HepG2 (cell line): ENCODE data around the gene CETN2.

ENCODE experiments used
- CTCF ChIP-seq: sonication (generic); formaldehyde crosslinking; IDR thresholded peaks from 2 replicates; pipeline ENCODE4 v1.5.0; 2020; ENCODE audit warnings: mild to moderate bottlenecking, missing genetic modification reagents, moderate library complexity
- EP300 ChIP-seq, 3 experiments: sonication (generic) in 1 of 3; formaldehyde crosslinking in 1 of 3; IDR thresholded peaks; 2 replicates each; pipeline versions ENCODE4 v1.5.1 to v1.6.1; 2011 to 2020; ENCODE audit warnings: low read depth in 2 of 3, low read length in 2 of 3, borderline replicate concordance in 1 of 3, improper control_type of control experiment in 1 of 3, mild to moderate bottlenecking in 1 of 3, missing genetic modification reagents in 1 of 3, moderate library complexity in 1 of 3
- LCORL ChIP-seq, 2 experiments: fragments of 450-650 bp in 1 of 2; sonication (generic) in 1 of 2; formaldehyde crosslinking in 1 of 2; IDR thresholded peaks; 2 replicates each; pipeline versions ENCODE4 v1.5.0 to v1.6.1; 2017 to 2020; ENCODE audit warnings: antibody characterized with exemption in 1 of 2, missing genetic modification reagents in 1 of 2
- MAX ChIP-seq: IDR thresholded peaks from 2 replicates; pipeline ENCODE4 v1.6.1; 2012; ENCODE audit warnings: inconsistent platforms
- MYC ChIP-seq: sonication (generic); formaldehyde crosslinking; IDR thresholded peaks from 2 replicates; pipeline ENCODE4 v1.9.0; 2021; ENCODE audit warnings: missing genetic modification reagents, borderline replicate concordance
- PCBP2 ChIP-seq: fragments of 200-400 bp; formaldehyde crosslinking; optimal IDR thresholded peaks from 2 replicates; pipeline ENCODE3; 2018; ENCODE audit warnings: low read length, low read depth; ENCODE audit not compliant: poor library complexity, severe bottlenecking
- SMAD1 ChIP-seq: sonication (generic); formaldehyde crosslinking; IDR thresholded peaks from 2 replicates; pipeline ENCODE4 v1.4.0; 2020; ENCODE audit warnings: missing genetic modification reagents, low read depth, mild to moderate bottlenecking, borderline replicate concordance
- STAT6 ChIP-seq: sonication (generic); formaldehyde crosslinking; IDR thresholded peaks from 2 replicates; pipeline ENCODE4 v1.4.0; 2020; ENCODE audit warnings: missing genetic modification reagents, mild to moderate bottlenecking, borderline replicate concordance
- TARDBP ChIP-seq: sonication (generic); formaldehyde crosslinking; IDR thresholded peaks from 2 replicates; pipeline ENCODE4 v1.8.0; 2022; ENCODE audit warnings: mild to moderate bottlenecking, missing genetic modification reagents
- ZBTB43 ChIP-seq: sonication (generic); formaldehyde crosslinking; conservative IDR thresholded peaks from 2 replicates; pipeline ENCODE4 v1.4.0; 2020; ENCODE audit warnings: missing genetic modification reagents
- ZBTB49 ChIP-seq: sonication (generic); formaldehyde crosslinking; IDR thresholded peaks from 2 replicates; pipeline ENCODE4 v1.4.0; 2020; ENCODE audit warnings: missing genetic modification reagents, borderline replicate concordance
- ZNF501 ChIP-seq: sonication (generic); formaldehyde crosslinking; IDR thresholded peaks from 2 replicates; pipeline ENCODE4 v1.5.1; 2020; ENCODE audit warnings: mild to moderate bottlenecking, moderate library complexity, missing genetic modification reagents
- ZNF766 ChIP-seq: sonication (generic); formaldehyde crosslinking; IDR thresholded peaks from 2 replicates; pipeline ENCODE4 v1.5.0; 2020; ENCODE audit warnings: missing genetic modification reagents, borderline replicate concordance
- ZNF790 ChIP-seq: sonication (generic); formaldehyde crosslinking; IDR thresholded peaks from 2 replicates; pipeline ENCODE4 v1.8.0; 2022; ENCODE audit warnings: missing genetic modification reagents, mild to moderate bottlenecking, borderline replicate concordance

- TF ChIP-seq CTCF (CRISPR knock-in tag): no peak
- TF ChIP-seq PCBP2: no peak
- no peak for TF ChIP-seq ZBTB49
- TF ChIP-seq MYC (CRISPR knock-in tag): no peak
- no peak for TF ChIP-seq ZBTB43
- TF ChIP-seq MAX: no peak
- TF ChIP-seq EP300 (IDR thresholded peaks at IDR 0.05; ENCODE audit: low read depth in 2 of 2, low read length in 2 of 2): no peak
- no peak for TF ChIP-seq EP300 (CRISPR knock-in tag; IDR thresholded peaks at IDR 0.05; ENCODE audit: borderline replicate concordance)
- no peak for TF ChIP-seq ZNF790
- TF ChIP-seq LCORL (IDR thresholded peaks at IDR 0.05): no peak
- TF ChIP-seq LCORL (CRISPR knock-in tag; IDR thresholded peaks at IDR 0.05): no peak
- TF ChIP-seq ZNF766 (CRISPR knock-in tag): no peak
- no peak for TF ChIP-seq STAT6
- no peak for TF ChIP-seq SMAD1 (CRISPR knock-in tag)
- no peak for TF ChIP-seq ZNF501 (CRISPR knock-in tag)
- no peak for TF ChIP-seq TARDBP (CRISPR knock-in tag)
These were observed 13.3 kb upstream of the CETN2 start for GRCh38 chrX:152843852-152844251.
